A673 (cell line): ENCODE results near the gene CMTR2. TPM values are rescaled to one million over a fixed set of nuclear protein-coding genes. Genes with fewer than 3 reads are reported as not detected.

Experiments used
- BruUV-seq: library from RNA; stranded (reverse); fragments of 400-500 nt; replicated peaks from 2 replicates; lab custom pipeline; 2021; lab: Mats Ljungman, UMichigan
- CTCF ChIA-PET: fragments of 300-600 bp; sonication (Branson Sonifier 250); formaldehyde crosslinking; loops from one replicate; lab custom pipeline; 2022; ENCODE audit warnings: antibody characterized with exemption; lab: Charles Lee
- POLR2A ChIA-PET: fragments of 300-600 bp; sonication (Branson Sonifier 250); formaldehyde crosslinking; loops from one replicate; lab custom pipeline; 2022; ENCODE audit warnings: antibody characterized with exemption; ENCODE audit not compliant: low non-redundant PET; lab: Charles Lee
- DNase-seq: peaks from one replicate; pipeline ENCODE4 v3.0.0-alpha.2; 2015; ENCODE audit warnings: low spot score
- H3K27ac ChIP-seq: fragments of 200-600 bp; sonication (generic); 2 replicates; pipeline ENCODE4 v1.5.1; 2016; ENCODE audit warnings: mixed run types, low read depth, mild to moderate bottlenecking, mixed read lengths, antibody characterized with exemption, low read length; ENCODE audit not compliant: poor library complexity, severe bottlenecking
- H3K27me3 ChIP-seq: fragments of 200-600 bp; sonication (generic); replicated peaks from 2 replicates; pipeline ENCODE4 v1.6.1; 2017; ENCODE audit warnings: mixed run types, low read depth, mild to moderate bottlenecking, mixed read lengths, antibody characterized with exemption, low read length; ENCODE audit not compliant: insufficient read depth, poor library complexity
- H3K36me3 ChIP-seq: fragments of 200-600 bp; sonication (generic); 2 replicates; pipeline ENCODE4 v1.6.1; 2016; ENCODE audit warnings: mixed run types, mild to moderate bottlenecking, mixed read lengths, antibody characterized with exemption, low read length; ENCODE audit not compliant: insufficient read depth, poor library complexity, severe bottlenecking
- H3K4me1 ChIP-seq: fragments of 200-600 bp; sonication (generic); 2 replicates; pipeline ENCODE4 v1.6.1; 2017; ENCODE audit warnings: mixed run types, mild to moderate bottlenecking, mixed read lengths, antibody characterized with exemption, low read length; ENCODE audit not compliant: insufficient read depth, poor library complexity, severe bottlenecking
- H3K4me3 ChIP-seq: fragments of 200-600 bp; sonication (generic); 2 replicates; pipeline ENCODE4 v1.5.1; 2016; ENCODE audit warnings: low read depth, mixed run types, mild to moderate bottlenecking, mixed read lengths, low read length; ENCODE audit not compliant: poor library complexity, severe bottlenecking
- H3K9me3 ChIP-seq: fragments of 200-600 bp; sonication (generic); 2 replicates; pipeline ENCODE4 v1.6.1; 2016; ENCODE audit warnings: mixed run types, low read depth, mild to moderate bottlenecking, mixed read lengths, antibody characterized with exemption, low read length; ENCODE audit not compliant: poor library complexity, severe bottlenecking
- EZH2 ChIP-seq: fragments of 200-600 bp; sonication (generic); IDR thresholded peaks from 2 replicates; pipeline ENCODE4 v1.6.1; 2017; ENCODE audit warnings: borderline replicate concordance, low read depth, mild to moderate bottlenecking, mixed read lengths, antibody characterized with exemption, low read length; ENCODE audit not compliant: poor library complexity, severe bottlenecking
- intact Hi-C: fragments of 100-400 bp; cut with micrococcal nuclease; formaldehyde crosslinking; loops from one replicate; pipeline ENCODE4 v1.10.0; 2022; ENCODE audit not compliant: unreplicated experiment
- total RNA-seq: library from RNA; stranded (reverse); gene quantifications from 2 replicates; pipeline ENCODE4 v1.2.3, GENCODE V29; 2021
- TF ChIP-seq, protein P1 (sequence below): fragments of 300-800, 200-600 bp; sonication (generic); conservative IDR thresholded peaks from 2 replicates; pipeline ENCODE4 v1.5.1; 2017; ENCODE audit warnings: low read depth, mild to moderate bottlenecking, antibody characterized with exemption, low read length, moderate library complexity, mixed read lengths

Gene CMTR2
- total RNA-seq, 1 experiment from 2014 or later = 16.1 TPM

DNA sequence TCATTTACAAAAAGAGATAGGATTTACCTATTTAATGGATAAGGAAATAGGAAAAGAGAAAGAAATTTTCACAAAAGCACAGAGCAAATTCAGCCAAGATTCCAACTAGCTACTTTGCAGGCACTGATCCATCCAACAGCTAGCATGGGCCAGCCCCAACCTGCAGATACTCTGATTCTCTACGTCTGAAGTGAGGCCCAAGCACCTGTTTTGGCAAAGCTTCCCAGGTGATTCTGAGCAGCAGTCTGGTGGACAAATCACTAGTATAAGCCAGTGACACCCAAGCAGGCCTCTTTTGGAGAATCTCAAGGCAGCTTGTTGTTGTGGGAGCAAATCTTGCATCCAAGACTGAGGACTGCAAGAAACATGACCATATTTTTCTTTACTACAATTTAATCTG lies 48.4 kb upstream of the CMTR2 start:
- TF ChIP-seq, protein P1, sequence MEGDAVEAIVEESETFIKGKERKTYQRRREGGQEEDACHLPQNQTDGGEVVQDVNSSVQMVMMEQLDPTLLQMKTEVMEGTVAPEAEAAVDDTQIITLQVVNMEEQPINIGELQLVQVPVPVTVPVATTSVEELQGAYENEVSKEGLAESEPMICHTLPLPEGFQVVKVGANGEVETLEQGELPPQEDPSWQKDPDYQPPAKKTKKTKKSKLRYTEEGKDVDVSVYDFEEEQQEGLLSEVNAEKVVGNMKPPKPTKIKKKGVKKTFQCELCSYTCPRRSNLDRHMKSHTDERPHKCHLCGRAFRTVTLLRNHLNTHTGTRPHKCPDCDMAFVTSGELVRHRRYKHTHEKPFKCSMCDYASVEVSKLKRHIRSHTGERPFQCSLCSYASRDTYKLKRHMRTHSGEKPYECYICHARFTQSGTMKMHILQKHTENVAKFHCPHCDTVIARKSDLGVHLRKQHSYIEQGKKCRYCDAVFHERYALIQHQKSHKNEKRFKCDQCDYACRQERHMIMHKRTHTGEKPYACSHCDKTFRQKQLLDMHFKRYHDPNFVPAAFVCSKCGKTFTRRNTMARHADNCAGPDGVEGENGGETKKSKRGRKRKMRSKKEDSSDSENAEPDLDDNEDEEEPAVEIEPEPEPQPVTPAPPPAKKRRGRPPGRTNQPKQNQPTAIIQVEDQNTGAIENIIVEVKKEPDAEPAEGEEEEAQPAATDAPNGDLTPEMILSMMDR = no peak
- no peak for TF ChIP-seq EZH2
- Histone ChIP-seq H3K4me3 (no peak overlapping the region), H3K9me3 (no peaks in the 10 kb centered on the region), H3K4me1 (no peaks in the 10 kb centered on the region), H3K27me3 (peaks cover 41% of the 10 kb centered on the region), H3K36me3 (no peaks in the 10 kb centered on the region), H3K27ac (no peak overlapping the region)
- CTCF ChIA-PET = no interaction called here
- intact Hi-C loops = no loop called here
- BruUV-seq = no TSS peak
- no peak for DNase-seq
- POLR2A ChIA-PET = no interaction called here

DNA sequence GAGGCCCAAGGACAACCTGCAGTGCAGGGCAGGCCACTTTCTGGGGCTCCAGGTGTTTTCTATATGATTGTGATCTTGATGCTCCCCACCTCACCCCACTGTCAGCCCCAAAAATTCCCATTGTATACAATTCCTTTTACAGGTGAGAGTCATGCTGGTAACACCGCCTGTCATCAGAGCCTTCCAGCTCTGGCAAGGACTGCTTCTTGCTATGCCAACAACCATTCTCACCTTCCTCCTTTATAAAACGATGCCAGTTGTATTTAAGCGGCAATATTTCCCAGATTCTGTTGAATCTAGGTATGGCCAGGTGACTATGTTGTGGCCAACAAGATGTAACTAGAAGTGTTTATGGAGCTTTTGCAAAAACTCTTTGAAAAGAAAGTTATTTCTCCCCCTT lies 38.9 kb upstream of the CMTR2 start:
- intact Hi-C loops = loop anchor here (10.0 kb wide), 1 partner anchor 57 kb away; no protein-coding TSS in a partner anchor
- ChIA-PET POLR2A (no interaction called here), CTCF (no interaction called here)
- no TSS peak for BruUV-seq
- no peak for DNase-seq
- peaks cover 3% of the 10 kb centered on the region for H3K27me3 ChIP-seq
- no peak overlapping the region for H3K27ac ChIP-seq
- no peaks in the 10 kb centered on the region for H3K4me1 ChIP-seq
- H3K36me3 ChIP-seq = no peaks in the 10 kb centered on the region
- H3K4me3 ChIP-seq = no peak overlapping the region
- TF ChIP-seq, protein P1 = no peak
- TF ChIP-seq EZH2 = no peak
- no peaks in the 10 kb centered on the region for H3K9me3 ChIP-seq

DNA sequence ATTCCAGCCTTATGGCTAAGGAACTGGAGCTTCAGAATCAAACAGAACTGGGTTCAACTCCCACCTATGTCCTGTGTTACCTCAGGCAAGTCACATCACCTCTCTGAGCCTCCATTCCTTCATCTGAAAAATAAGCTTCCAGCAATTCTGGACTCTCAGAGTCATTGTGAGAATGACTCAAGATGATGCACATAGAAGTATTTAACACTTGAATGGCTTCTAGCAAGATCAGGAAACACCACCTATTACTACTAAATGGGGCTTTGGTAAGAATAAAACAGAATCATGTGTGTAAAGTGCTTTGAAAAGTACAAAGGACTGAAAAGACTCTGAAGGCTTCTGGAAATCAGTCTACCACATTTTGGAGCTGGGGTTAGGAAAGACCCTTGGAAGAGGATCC lies 38.5 kb upstream of the CMTR2 start:
- intact Hi-C loops = loop anchor here (10.0 kb wide), 1 partner anchor 57 kb away; no protein-coding TSS in a partner anchor
- no TSS peak for BruUV-seq
- DNase-seq = no peak
- H3K27ac ChIP-seq = no peak overlapping the region
- TF ChIP-seq, protein P1 = no peak
- TF ChIP-seq EZH2 = no peak
- no peaks in the 10 kb centered on the region for H3K9me3 ChIP-seq
- CTCF ChIA-PET = no interaction called here
- H3K36me3 ChIP-seq = no peaks in the 10 kb centered on the region
- no peaks in the 10 kb centered on the region for H3K4me1 ChIP-seq
- no peak overlapping the region for H3K4me3 ChIP-seq
- H3K27me3 ChIP-seq = peaks cover 3% of the 10 kb centered on the region
- POLR2A ChIA-PET = no interaction called here
